Gastroesophageal sphincter (tissue), 3 donors: ENCODE results near the gene MTA1.

Source experiments
- POLR2A ChIP-seq, 2 donors: fragments of 450-650 bp; IDR thresholded peaks; one replicate each; pipeline ENCODE4 v1.6.1; 2017; ENCODE audit warnings: antibody characterized with exemption in 2 of 2, mild to moderate bottlenecking in 2 of 2, moderate library complexity in 1 of 2
- TF ChIP-seq, protein P1 (sequence below), 4 experiments: fragments of 200-600 bp in 2 of 4; fragments of 450-650 bp in 2 of 4; sonication (generic) in 1 of 4; IDR thresholded peaks; one replicate each; pipeline ENCODE4 v1.5.1; 2017 to 2019; ENCODE audit warnings: antibody characterized with exemption in 4 of 4, mild to moderate bottlenecking in 2 of 4, moderate library complexity in 2 of 4

DNA sequence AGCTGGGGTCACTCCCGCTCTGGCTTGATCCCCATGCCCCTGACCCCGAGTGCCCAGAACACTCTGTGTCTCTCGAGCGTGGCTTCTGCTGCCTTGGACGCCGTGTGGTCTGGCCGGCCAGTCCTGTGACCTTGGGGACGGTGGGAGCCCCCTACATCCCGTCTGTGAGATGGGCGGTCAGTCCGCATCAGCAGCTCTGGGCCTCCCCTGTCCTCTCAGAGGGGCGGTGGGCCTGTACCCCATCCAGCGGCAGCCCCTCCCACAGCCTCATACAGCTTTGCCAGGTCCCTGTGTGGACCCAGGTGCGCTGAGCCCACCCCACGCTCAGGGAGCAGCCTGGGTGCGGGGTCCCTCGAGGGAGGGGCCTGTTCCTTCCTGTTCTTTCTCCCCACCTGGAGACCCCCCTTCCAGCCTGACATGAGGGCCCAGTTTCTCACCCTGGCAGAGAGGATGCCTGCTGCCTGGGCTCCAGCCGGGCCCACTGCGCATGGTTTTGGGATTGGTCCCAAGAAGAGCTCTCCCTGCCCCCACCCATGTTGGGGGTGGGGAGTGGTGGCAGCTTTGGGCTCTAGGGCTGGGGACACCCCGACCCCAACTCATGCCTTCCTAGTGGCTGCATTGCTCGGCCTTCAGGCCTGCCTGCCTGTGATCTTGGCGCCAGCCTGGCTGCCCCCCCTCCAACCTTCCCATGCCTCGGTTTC lies 1.5 kb downstream of the MTA1 start:
- TF ChIP-seq, protein P1, sequence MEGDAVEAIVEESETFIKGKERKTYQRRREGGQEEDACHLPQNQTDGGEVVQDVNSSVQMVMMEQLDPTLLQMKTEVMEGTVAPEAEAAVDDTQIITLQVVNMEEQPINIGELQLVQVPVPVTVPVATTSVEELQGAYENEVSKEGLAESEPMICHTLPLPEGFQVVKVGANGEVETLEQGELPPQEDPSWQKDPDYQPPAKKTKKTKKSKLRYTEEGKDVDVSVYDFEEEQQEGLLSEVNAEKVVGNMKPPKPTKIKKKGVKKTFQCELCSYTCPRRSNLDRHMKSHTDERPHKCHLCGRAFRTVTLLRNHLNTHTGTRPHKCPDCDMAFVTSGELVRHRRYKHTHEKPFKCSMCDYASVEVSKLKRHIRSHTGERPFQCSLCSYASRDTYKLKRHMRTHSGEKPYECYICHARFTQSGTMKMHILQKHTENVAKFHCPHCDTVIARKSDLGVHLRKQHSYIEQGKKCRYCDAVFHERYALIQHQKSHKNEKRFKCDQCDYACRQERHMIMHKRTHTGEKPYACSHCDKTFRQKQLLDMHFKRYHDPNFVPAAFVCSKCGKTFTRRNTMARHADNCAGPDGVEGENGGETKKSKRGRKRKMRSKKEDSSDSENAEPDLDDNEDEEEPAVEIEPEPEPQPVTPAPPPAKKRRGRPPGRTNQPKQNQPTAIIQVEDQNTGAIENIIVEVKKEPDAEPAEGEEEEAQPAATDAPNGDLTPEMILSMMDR (IDR thresholded peaks at IDR 0.05): no peak
- TF ChIP-seq POLR2A (IDR thresholded peaks at IDR 0.05): no peak
